Measurements from ENCODE around the gene SLIT3. TPM values are rescaled to one million over a fixed set of nuclear protein-coding genes. Genes with fewer than 3 reads are reported as not detected.

Gene SLIT3
- total and polyA plus RNA-seq, 10 of the 15 experiments (the other 5 are each of a cell fraction or from before 2014, with no cell fraction given), result 0.05 TPM; not detected in 9

- no peak overlapping the region for H3K9ac ChIP-seq (ENCODE audit: control insufficient read depth, insufficient read depth, low read length)
These were observed 631.8 kb downstream of the SLIT3 start for GRCh38 chr5:168669156-168669555.

More at GRCh38 chr5:168669156-168669555, 631.8 kb downstream of the SLIT3 start:
- CTCF ChIA-PET, result no interaction called here
- intact Hi-C loops (cut with micrococcal nuclease; ENCODE audit: unreplicated experiment), result no loop called here
- H2AFZ ChIP-seq (ENCODE audit: control insufficient read depth, low read depth, low read length), result no peak overlapping the region
- RAD21 ChIA-PET (ENCODE audit: unreplicated experiment), result no interaction called here
- no peaks in the 10 kb centered on the region for H3K27me3 ChIP-seq (replicated peaks in 1 of 2; ENCODE audit: control insufficient read depth in 2 of 2, insufficient read depth in 2 of 2, low read length in 1 of 2)
- no peaks in the 10 kb centered on the region for H4K20me1 ChIP-seq (ENCODE audit: control insufficient read depth, insufficient read depth)
- H3K4me2 ChIP-seq (ENCODE audit: control insufficient read depth, insufficient read depth), result no peak overlapping the region
- TF ChIP-seq SMARCA5 (IDR thresholded peaks at IDR 0.05) (no peak), YBX1 (IDR thresholded peaks at IDR 0.05) (no peak), TBL1XR1 (IDR thresholded peaks at IDR 0.05; ENCODE audit: low read depth, low read length) (no peak), MTA2 (IDR thresholded peaks at IDR 0.05; ENCODE audit: low read depth) (no peak), CHD4 (IDR thresholded peaks at IDR 0.05) (no peak), RFX5 (IDR thresholded peaks at IDR 0.05; ENCODE audit: low read depth, low read length) (no peak), PKNOX1 (IDR thresholded peaks at IDR 0.05) (no peak), CTCF (IDR thresholded peaks at IDR 0.05 in 2 of 3, conservative IDR thresholded peaks at IDR 0.05 in 1 of 3; ENCODE audit: control insufficient read depth in 2 of 3, extremely low read depth in 1 of 3, insufficient read depth in 1 of 3, low read depth in 3 of 3, low read length in 3 of 3) (no peak), TCF12 (IDR thresholded peaks at IDR 0.05; ENCODE audit: low read depth, low read length) (no peak), SMAD5 (IDR thresholded peaks at IDR 0.05; ENCODE audit: low read depth) (no peak), RUNX3 (IDR thresholded peaks at IDR 0.05; ENCODE audit: low read length) (no peak)
- SMC1A ChIA-PET (ENCODE audit: uncharacterized antibody, unreplicated experiment), result no interaction called here
- DNase-seq (ENCODE audit: low read depth, low spot score), result no peak
- no peak for ATAC-seq
- no peaks in the 10 kb centered on the region for H3K4me1 ChIP-seq (ENCODE audit: control insufficient read depth, insufficient read depth, low read length)
- BruUV-seq (replicated peaks), result no TSS peak
- H3K9me3 ChIP-seq (replicated peaks; ENCODE audit: control insufficient read depth, insufficient read depth, low read length), result no peaks in the 10 kb centered on the region
- in situ Hi-C loops (cut with MboI), result no loop called here
- FAIRE-seq, result no peak
- H3K4me3 ChIP-seq, result no peak overlapping the region
- H3K27ac ChIP-seq (ENCODE audit: control insufficient read depth, insufficient read depth), result no peak overlapping the region
- no peaks in the 10 kb centered on the region for H3K36me3 ChIP-seq (ENCODE audit: control insufficient read depth in 2 of 2, insufficient read depth in 2 of 2, low read length in 1 of 2)
- POLR2A ChIA-PET, result no interaction called here
- no peaks in the 10 kb centered on the region for H3K79me2 ChIP-seq (ENCODE audit: control insufficient read depth, insufficient read depth, low read length)
- WGBS (ENCODE audit: insufficient coverage, insufficient replicate concordance, low lambda C conversion rate, missing lambda C conversion rate), result 5% methylated on average over 4 of the region's 4 CpGs
